Endothelial cell of hepatic sinusoid (primary cell): Measurements from ENCODE around the gene ZNRF3.
"Not testable (repeated sequence)": the region's sequence is repeated elsewhere in the genome, so short reads cannot be mapped to it uniquely, and the experiment has no call there.

Experiments
- in situ Hi-C: cut with HindIII; loops from 2 replicates; pipeline ENCODE4 v1.10.0; 2017; ENCODE audit warnings: low sequenced_read_pairs

Gene ZNRF3

GRCh38 chr22:28904211-28904896 lies 21.0 kb downstream of the ZNRF3 start:
- in situ Hi-C loops = no loop called here

DNA sequence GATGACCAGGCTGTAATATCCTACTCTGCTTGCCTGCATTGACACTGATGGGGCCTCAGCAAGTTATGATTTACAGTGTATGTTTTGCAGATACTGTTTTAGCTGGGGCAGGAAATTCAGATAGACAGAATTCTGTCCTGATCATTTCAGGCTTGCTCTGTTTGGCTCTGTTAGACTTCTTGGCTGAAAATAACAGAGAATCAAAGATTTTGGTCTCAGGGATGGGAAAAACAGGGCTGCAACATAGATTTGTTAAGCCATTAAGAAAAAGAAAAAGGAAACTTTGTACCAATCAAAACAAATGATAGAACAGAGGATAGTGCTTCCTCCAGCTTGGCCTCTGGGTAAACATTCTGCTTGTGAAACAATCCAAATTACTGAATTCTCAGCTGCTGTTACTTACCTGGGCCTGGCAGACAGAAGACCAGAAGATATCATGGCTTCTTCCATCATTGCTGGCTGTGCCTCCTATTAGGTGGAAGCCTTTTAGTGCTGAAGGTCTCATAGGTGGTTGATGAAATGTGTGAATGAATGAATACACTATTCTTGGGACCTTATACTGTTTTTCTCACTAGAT lies 22.0 kb downstream of the ZNRF3 start:
- in situ Hi-C loops = no loop called here

DNA sequence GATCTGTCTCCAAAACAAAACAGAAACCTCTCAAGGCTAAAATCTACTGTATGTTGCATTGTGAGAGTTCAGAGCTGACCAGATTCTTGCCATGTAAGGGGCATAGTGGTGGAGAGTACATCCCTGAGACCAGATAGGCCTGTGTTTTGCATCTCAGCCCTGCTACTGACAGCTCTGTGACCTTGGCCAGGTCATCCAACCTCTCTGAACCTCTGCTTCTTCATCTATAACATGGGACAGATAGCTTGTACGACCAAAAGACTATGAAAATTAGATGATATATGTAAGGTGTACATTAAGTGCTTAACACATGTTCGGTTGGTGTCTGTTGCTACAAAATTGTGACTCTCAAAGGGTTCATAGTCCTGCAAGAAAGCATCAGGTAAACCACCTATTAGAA lies 22.9 kb downstream of the ZNRF3 start:
- in situ Hi-C loops = no loop called here

- in situ Hi-C loops = no loop called here
These were observed 24.1 kb downstream of the ZNRF3 start for GRCh38 chr22:28907311-28908008.

- in situ Hi-C loops = not testable (repeated sequence)
These were observed 25.4 kb downstream of the ZNRF3 start for GRCh38 chr22:28908810-28909209.

DNA sequence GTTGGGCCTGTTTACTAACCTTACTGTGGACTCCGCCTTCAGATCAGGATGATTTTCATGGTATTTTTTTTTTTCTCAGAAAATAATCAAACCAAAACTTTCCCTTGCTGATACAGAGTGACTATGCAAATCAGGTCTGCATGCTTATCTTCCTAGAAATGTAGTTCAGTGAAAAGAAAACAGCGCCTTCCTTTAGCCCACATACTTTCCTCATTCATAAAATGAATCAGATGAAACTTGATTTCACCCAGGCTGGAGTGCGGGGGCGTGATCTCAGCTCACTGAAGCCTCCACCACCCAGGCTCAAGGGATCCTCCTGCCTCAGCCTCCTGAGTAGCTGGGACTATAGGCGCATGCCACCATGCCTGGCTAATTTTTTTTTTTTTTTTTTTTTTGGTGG lies 26.0 kb downstream of the ZNRF3 start:
- in situ Hi-C loops = no loop called here

- in situ Hi-C loops = no loop called here
These were observed 27.4 kb downstream of the ZNRF3 start for GRCh38 chr22:28910569-28911303.

DNA sequence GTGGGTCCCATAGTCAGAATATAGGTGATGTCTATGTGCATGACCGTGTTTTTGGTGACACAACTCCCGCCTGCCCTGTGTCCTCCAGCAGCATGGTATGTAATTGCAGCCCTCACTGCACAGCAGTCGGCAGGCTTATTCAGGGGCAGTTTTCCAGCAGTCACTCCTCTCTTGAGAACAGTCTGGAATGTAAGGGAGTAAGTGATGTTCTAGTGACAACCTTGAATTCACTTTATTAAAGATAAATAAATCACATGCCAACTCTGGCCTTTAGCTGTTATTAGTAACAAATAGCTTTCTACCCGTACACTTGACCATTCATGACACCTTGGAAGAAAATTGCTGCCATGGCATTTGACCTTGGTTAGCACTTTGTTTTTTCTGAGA lies 27.9 kb downstream of the ZNRF3 start:
- in situ Hi-C loops = no loop called here

GRCh38 chr22:28911777-28912669 lies 28.7 kb downstream of the ZNRF3 start:
- in situ Hi-C loops = no loop called here

DNA sequence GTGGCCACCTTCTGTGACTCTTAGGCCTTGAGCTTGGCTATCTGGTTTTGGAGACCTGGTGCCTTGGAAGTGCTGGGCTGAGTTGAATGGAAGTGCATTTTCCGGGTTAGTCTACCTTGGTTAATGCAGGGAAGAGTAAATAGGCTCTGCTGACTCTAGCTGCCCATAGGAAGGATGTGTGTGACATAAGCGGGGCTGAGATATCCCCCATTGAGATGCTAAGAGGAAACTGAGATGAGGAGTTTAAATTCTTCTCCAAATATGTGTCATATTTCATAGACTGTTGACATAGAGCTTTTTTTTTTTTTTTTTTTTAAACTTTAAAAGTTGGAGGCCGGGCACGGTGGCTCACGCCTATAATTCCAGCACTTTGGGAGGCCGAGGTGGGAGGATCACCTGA lies 30.8 kb downstream of the ZNRF3 start:
- in situ Hi-C loops = no loop called here

- in situ Hi-C loops = loop anchor here (5.0 kb wide), 1 partner anchor 34 kb away; the partner anchor contains the start of gene ZNRF3
These were observed 32.6 kb downstream of the ZNRF3 start for GRCh38 chr22:28915969-28916368.

- in situ Hi-C loops = loop anchor here (5.0 kb wide), 1 partner anchor 36 kb away; the partner anchor contains the start of gene ZNRF3
These were observed 34.6 kb downstream of the ZNRF3 start for GRCh38 chr22:28917747-28918549.

GRCh38 chr22:28918550-28919271 lies 35.3 kb downstream of the ZNRF3 start:
- in situ Hi-C loops = loop anchor here (5.0 kb wide), 1 partner anchor 36 kb away; the partner anchor contains the start of gene ZNRF3

DNA sequence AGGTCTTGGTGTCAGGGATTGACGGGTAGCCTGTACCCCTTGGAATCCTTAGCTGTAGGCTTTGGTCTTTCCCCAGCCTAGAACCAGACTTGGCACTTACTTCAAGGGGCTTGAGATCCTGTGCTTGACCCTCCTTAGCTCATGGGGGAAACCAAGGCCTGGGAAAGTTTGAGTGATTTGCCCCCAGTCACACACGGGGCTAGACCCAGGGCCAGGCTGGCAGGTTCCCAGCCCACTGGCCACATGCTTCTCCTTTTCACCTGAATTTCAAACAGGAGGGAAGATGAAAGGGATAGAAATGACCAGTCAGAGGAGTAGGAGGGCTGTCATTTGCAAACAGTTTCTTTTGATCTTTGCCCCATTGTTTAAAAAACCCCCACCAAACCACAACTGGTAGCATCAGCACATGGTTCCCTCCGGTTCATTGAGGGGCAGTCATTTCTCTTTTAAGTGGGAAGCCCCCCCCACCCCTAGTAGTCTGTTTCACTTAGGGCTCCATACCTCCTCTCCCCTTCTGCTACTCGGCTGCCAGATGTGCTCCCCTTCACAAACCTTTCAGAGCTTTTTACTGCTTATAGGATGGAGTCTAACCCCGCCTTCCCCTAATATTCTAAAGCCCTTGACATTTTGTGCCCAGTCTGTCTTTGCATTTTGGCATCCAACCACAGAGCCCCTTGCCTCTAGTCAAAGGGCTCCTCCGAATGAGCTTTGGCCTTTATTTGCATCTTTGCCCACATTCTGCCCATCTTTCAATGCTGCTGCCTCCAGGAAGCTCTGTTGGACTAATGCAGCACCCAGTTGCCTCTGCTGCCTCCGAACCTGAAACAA lies 37.6 kb downstream of the ZNRF3 start:
- in situ Hi-C loops = no loop called here

DNA sequence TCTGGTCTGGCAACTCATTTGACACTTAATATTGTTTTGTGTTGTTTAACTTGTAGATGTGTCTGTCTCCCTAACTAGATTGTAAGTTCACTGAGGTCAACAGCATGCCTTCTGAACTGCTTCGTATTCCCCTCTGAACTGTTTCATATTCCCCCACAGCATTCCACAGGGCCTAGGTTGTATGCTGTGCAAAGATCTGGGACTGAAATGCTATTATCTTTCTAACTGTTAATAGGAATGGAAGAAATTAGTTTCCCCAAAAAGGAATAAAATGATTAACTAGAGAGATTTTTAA lies 38.2 kb downstream of the ZNRF3 start:
- in situ Hi-C loops = no loop called here

DNA sequence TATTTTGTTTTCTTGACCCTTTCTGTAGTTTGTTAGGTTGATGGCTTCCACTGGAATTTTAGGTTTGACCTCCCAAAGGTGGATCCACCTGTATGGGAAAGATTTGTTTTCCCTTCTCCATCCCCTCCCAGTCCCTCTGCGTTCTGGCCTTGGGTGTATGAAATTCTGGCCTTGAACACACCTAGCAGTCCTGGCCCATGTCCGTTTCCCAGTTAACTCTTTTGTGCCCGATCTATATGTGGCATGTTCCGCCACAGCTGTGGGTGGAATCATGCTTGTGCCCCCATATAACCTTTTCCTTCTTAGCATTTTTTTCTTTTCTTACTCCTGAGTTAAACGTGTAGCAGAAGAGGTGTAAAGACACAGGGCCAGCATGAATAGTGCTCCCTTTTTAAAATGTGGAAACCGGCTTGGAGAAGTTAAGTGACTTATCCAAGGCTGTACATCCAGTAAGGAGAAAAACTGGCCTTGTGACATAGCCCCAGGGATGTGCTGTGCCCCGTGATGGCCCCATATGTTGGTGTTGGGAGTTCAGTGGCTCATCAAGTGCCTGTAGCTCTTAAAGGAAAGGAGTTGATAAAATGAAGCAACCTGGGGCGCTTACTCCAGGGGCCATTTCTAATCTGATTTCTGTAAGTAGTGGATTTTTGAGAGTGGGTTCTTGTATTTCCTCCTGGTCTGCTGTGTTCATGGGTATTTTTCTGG lies 39.3 kb downstream of the ZNRF3 start:
- in situ Hi-C loops = no loop called here

DNA sequence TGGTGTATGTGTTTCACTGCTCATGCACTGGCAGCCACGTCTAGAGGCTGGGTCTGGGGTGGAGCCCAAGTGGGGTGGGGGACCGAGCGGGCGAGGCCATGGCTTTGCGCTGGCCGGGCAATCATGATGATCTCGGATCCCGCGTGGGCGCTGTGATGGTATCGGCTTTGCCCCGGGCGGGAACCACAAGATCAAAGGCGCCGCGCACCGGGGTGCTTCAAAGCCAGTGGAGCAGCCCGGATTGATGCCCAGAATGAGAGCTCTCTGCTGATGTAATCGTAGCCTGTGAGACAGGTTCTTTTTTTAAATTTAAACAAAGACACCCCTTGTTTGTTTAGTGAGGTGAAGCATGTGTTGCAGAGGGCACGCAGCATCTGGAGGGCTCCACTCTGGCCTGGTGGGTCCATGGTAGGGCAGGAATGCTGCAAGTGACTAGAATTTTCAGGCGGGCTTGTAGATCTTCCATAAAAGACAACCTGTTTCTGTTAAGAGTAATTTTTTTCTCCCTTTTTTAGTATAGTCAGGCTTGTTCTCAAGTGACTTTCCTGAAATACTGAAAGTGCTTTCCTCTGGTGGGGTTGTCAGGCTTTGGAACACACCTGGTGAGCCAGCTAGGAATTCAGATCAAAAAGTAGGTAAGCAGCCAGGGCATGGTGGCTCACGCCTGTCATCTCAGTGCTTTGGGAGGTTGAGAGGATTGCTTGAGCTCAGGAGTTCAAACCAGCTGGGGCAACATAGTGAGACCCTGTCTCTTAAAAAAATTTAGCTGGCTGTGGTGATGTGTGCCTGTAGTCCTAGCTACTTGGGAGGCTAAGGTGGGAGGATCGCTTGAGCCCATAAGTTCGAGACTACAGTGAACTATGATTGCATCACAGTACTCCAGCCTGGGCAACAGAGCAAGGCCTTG lies 40.7 kb downstream of the ZNRF3 start:
- in situ Hi-C loops = no loop called here
